CD4-positive, alpha-beta T cell treated with Interleukin-21 for 1 hour (primary cell): ENCODE data around the gene SUV39H1.

Experiments
- DNase-seq: peaks from one replicate; pipeline ENCODE4 v3.0.0-alpha.2; 2020

The SUV39H1 gene

DNA sequence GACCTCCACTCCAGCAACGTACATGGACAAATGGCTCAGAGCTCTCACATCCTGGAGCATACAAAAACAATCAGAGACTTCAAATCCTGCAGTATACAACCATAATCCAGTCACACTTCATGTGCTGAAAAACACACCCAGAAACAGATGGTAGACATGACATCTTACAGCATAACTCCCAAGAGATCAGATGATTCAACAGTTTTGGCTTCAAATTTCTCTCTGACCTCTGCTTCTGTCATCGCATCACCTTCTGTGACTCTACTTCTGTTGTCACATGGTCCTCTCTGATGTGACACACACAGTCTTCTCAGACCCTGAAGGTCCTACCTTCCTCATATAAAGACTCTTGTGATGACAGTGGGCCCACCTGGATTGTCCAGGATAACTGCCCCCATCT is 18.5 kb downstream of the SUV39H1 start:
- DNase-seq = no peak

DNA sequence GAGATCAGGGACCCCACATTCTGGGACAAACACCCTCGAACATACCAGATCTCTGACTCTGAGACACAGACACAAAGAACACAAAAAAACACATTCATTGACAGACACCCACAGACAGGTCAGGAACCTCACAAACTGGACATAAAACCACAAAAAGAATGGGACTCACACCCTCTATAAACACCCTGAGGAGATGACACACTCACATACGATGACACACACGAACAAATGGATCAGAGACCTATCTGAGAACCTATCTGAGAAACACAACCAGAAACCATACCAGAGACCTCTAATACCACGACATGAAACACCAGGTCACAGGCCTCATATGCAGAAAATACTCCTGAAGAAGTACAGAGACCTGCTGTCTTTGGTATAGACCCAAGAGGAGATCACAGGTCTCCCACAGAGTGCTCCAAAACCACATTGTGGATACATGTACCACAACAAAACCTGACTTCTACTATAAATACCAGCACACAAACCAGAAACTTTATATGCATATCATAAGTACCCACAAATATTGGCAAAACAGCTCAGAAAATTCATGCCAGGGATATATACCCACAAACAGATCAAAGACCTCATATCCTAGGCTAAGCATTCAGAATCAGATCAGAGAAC is 19.5 kb downstream of the SUV39H1 start:
- peak; percentile 34 for DNase-seq

DNA sequence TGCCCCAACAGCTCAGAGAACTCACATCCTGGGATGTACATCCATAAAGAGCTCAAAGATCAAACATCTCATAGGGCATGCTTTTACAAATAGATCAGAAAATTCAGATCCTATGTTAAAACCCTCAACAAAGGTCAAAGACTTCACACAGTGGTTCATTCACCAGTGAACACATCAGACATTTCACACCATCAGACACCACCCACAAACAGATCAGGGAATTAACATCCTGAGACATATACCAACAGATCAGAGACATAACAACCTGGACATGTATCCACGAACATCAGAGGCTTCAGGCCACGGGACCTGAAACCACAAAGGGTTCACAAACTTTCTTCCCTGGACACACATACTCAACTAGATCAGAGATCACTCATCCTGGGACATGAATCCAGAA is 23.4 kb downstream of the SUV39H1 start:
- peak; percentile 22 for DNase-seq

DNA sequence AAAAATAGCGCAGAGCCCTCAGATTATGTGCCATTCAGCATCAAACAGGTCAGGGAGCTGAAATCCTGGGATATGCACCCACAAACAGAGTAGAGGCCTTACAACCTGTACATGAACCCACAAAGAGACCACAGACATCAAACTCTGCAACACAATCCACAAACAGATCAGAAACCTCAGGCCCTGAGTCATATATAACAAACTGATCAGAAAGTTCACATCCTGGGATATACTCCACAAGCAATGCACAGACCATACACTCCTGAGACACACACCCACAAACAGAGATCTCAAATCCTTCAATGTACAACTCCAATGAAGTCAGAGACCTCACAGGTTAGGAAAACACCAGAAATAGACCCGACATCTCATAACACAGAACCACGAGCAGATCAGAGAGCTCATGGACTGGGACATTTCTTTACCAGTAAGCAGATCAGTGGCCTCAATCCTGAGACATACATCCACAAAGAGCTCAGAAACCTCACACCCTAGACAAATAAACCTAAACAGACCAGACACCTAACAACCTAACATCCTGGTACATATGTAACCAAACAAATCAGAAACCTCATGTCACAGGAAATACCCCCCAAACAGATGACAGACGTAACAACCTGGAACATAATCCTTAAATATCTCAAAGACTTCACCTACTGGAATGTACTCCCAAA is 24.2 kb downstream of the SUV39H1 start:
- peak; percentile 46 for DNase-seq

DNA sequence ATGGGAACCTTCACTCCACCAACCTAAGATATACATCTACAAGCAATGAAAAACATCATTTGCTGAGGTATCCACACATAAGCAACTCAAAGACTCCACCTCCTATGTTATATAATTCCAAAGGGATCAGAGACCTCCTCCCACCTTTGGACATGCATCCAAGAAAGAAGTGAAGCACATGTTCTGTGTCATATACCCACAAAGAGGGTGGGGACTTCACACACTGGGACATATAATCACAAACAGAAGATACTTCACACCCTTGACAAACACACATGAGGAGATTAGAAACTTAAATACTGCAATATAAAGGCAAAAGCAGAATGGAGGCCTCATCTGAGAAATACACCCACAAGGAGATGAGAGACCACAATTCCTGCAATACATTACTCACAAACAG is 25.4 kb downstream of the SUV39H1 start:
- no peak for DNase-seq

DNA sequence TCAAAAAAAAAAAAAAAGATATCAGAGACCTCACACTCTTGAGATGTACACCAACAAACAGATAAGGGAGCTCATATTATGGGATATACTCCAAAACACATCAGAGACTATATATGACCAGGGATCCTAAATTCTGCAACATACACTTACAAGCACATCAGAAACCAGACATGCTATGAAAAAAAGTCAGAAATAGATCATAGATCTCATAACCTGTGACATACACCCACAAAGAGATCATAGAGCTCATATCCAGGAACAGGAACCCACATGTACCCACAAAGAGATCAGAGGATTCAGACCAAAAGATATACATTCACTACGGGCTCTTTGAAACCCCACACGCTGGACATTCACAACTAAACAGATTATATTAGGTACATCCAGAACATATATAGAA is 30.1 kb downstream of the SUV39H1 start:
- DNase-seq = no peak

DNA sequence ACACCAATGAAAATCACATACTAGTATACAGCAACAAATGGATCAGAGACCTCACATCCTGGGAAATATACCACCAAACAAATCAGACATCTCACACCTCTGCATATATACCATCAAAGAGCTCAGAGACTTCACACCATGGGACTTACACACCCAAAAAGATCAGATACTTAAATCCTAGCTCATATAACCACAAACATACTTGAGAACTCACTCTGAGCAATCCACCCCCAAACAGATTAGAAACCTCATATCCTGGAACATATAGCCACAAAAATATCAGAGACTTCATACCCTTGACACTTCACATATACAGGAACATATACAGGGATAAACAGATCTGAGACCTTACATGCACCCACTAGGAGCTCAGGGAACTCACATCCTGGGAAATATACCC is 32.1 kb downstream of the SUV39H1 start:
- DNase-seq = no peak

DNA sequence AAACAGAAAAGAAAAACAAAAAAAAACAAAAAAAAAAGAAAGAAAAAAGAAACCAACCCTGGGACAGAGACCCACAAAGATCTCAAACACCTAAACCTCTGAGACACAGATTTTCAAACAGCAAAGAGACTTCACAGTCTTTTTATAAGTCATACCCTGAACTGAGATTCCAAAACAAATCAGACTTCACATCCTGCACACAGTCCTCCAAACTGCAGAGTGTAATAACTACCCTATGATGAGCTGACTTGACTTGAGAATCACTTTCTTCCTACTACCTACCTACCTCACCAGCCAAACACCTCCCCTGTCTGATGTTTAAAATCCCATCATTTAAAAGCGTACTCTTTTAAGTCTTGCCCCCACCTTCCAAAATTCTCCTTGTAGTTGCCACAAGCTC is 39.8 kb downstream of the SUV39H1 start:
- no peak for DNase-seq

DNA sequence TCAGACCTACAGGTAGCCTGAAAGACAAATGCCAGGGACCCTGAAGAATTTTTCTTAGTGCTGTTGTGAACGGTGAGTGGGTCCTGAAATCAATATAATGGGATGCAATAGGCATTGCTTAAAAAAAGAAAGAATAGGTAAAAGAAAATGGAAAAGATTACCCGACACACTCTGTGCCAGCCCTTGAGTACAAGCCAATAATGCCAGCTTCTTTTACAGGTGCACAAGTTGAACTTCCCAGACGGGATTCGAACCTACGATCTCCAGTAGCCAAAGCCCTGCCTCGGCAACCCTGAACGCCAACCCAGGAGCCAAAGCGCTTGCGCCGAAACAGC is 40.3 kb downstream of the SUV39H1 start:
- no peak for DNase-seq

DNA sequence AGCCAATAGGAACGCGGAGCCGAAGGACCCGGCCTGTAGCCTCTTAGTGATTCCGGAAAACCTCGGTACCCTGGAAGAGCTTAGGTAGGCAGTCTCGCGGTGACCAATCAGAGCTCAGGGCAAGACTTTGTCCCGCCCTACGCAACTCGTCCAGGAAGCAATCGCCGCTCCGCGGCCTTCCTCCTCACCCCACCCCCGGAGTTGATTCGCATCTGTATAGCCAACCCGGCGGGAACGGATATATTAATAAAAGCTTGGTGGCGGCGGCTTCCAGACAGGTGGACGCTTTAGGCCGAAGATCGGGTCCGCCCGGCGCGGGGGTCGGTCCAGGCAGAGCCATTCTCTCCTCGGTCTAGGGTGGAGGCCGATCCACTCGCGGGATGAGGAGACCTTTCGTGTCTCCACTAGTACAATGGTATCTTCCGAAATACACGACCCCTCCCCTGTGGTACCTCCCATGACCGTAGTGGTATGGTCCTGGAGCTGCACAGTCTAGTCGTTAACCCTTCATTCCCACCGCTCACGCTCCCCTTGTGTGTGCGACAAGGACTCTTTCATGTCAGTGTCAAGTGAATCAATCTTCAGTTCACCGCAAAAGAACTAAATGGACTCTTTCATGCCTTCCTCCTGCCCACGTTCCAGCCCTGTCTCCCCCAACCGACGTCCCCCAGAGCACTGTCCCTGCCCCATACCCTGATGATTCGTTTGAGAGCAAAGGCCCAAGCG is 40.8 kb downstream of the SUV39H1 start:
- DNase-seq = peak; percentile 95

DNA sequence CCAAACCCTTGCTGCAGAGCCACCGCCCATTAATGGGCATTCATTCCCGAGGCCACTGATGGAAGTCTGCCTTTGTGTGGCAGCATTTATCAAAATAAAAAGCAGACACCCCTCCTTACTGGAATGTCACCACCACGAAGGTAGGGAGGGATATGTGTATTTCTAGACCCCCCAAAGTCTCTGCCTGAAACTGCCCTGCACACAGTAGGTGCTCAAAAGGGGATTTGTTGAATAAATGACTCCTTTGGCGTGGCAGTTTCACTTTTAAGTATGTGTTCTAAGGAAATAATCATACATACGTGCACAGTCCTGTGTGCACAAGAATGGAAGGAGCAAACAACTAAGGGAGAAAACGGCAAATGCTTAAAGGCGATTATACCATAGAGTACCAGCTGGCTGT is 41.4 kb downstream of the SUV39H1 start:
- no peak for DNase-seq

DNA sequence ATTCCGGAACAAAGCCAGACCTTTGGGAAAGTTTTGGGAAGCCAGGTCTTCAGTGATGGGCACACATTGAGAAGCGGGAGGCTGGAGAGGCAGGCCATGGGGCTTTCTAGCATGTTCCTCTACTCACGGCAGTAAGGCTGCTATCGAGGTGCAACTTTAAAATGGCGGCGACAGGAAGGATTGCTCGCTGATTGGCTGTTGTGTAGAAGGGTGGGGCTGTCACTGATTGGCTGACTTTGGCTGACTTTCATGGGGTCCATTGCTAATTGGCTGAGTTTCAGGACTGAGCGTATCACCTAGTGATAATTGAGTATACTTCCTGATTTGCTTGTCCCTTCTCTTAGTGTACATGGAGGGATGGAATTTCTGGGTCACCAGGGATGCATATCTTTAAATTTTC is 45.3 kb downstream of the SUV39H1 start:
- no peak for DNase-seq

DNA sequence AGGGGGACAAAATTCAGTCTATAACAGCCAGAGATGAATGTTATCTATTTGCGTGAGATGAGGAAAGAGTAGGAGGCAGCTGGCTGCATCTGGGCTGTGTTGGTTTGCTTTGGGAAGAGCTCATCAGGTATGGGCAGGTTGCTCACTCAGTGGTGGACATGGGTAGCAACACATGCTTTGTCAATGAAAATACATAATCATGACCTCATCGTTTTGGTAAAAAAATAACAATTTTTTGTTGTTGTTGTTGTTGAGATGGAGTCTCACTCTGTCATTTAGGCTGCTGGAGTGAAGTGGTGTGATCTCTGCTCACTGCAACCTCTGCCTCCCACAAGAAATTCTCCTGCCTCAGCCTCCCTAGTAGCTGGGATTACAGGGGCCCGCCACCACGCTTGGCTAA is 48.7 kb downstream of the SUV39H1 start:
- DNase-seq = no peak

DNA sequence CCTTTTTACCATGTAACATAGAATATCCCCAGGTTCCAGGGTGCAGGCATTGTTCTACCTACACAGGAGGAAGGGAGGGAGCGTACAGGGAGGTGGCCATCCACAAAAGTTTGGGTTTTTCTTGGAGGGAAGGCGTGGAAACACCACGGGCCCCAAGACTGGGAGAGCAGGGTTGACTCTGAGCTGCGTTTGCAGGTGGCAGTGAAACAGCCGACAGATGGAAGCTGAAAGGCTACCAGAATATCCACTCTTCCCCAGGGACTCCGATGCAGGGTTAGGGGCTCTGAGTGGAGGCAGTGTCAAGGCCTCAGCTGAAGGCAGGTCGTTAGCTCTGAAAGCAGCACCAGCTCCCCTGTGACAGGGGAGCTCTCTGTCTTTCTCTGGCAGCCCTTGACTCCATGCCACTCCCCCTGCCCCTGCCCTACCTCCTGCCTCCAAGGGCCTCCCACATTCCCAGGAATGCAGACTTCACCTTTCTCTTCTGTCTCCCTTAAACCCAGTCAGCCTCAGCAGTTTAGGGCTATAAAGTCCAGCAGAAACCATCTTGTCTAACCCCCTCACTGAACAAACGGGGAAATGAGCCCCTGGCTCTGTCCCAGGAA is 51.0 kb downstream of the SUV39H1 start:
- DNase-seq = no peak

DNA sequence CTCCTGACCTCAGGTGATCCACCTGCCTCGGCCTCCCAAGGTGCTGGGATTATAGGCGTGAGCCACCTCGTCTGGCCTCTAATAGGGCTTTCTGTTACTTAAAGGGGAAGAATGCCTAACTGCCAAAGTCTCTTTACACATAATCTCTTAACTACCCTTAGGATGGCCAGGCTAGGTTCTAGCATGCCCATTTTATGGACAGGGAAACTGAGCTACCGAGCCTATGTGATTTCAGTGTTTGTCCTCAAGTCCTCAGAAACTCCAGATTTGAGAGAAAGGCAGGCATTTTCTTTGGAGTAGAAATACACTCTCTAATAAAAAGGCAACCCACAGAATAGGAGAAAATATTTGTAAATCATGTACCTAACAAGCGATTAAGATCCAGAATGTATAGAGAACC is 52.6 kb downstream of the SUV39H1 start:
- no peak for DNase-seq

DNA sequence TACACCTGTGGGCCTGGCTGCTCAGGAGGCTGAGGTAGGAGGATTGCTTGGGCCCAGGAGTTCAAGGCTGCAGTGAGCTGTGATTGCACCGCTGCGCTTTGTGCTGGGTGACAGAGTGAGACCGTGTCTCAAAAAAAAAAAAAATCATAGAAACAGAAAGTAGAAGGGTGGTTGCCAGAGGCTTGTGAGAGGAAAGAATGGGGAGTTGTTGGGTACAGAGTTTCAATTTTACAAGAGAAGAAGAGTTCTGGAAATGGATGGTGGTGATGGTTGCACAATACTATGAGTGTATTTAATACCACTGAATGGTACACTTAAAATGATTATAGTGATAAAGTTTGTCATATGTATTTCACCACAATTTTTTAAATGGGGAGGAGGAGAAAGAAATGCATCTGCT is 54.8 kb downstream of the SUV39H1 start:
- DNase-seq = no peak

DNA sequence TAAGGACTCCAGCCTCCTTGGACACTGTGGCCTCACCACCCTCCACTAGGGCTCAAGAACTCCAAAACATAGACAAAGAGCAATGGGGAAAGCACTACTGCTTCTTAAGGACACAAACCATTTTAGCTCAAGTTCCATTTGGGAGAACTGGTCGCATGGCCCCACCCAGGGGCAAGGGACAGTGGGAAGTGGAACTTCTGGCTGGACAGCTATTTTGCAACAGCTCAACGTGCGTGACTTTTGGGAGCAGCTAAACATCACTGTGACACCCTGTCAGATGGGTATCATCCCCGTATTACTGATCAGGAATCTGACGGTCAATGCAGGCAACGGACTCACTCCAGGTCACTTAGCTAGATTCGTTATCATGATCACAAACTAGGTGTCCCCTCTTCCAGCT is 56.0 kb downstream of the SUV39H1 start:
- DNase-seq = no peak

DNA sequence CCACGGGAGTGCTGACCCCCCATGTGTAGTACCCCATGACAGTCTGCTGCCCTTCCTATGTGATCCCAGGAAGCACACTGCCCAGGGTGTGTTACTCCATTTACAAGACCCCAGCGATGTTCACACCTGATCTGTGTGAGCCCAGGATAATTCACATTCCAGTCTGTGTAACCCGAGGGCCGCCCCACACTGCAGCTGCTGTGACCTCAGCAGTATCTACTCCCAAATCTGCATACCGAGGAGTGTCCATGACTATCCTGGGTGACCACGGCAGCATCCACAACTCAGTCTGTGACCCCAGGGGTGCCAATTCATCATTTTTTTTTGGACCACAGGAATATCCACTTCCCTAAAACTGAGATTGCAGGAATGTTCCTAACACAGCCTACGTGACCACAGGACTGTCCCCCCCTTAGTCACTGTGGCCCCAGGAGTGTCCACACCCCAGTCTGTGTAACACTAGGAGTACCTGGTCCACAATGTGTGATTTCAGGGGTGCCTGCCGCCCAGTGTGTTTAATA is 57.2 kb downstream of the SUV39H1 start:
- DNase-seq = no peak

DNA sequence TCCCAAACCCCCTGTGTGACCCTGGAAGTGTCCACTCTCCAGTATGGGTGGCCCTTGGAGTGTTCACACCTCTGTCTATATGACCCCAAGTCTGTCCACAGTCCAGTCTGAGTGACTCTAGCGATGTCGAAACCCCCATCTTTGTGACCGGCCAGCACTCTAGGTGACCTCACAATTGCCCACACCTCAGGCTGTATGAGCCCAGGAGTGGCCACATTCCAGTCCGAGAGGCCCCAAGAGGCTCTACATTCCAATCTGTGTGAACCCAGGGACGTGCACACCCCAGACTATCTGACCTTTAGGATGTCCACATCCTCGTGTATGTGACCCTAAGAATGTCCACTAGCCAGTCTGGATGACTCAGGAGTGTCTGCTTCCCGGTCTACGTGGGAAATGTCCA is 57.7 kb downstream of the SUV39H1 start:
- no peak for DNase-seq
